ENCODE measurements around the gene PKIB. TPM values are rescaled to one million over a fixed set of nuclear protein-coding genes. Genes with fewer than 3 reads are reported as not detected.
A peak's percentile ranks its signal among the peaks of the same experiment; 100 is the strongest.

The PKIB gene
- polyA plus RNA-seq (2011; rRNA removed) (1.3 and 1.5 TPM in 2 replicates), polyA plus RNA-seq (2017; fragmentation: RNase III; extraction: RNeasy Plus Mini Kit Qiagen cat#74134 plus additional on column Dnase treatment) (0.37 to 0.67 TPM (median 0.58 TPM) in 3 replicates), polyA minus RNA-seq (2011; rRNA and poly(A)+ RNA removed) (0.29 and 0.99 TPM in 2 replicates)
- 0.14 and 0.17 TPM in 2 replicates for polyA plus RNA-seq (2012; cell fraction: cytosol; rRNA removed)
- polyA plus RNA-seq (2012; cell fraction: nucleus; rRNA removed): 0.15 and 0.16 TPM in 2 replicates

GRCh38 chr6:122609881-122610689 lies at the start of gene PKIB:
Gene PKIB (plus strand): TSS chr6:122610405. CDS start chr6:122717795, 107,390 bp downstream.
- FAIRE-seq (no peak), DNase-seq (ENCODE audit: low read depth in 1 of 2, low spot score in 1 of 2) (peak; percentile 60), ATAC-seq (peak; percentile 99 to 100)
- Histone ChIP-seq H3K27ac (no peak within 1 kb of the TSS; a peak in 1 of 6 replicates), H3K4me1 (no peaks in the 10 kb centered on the region), H3K9me3 (no peaks in the 10 kb centered on the region), H3K4me3 (peak within 1 kb of the TSS; percentile 59), H3K4me2 (peak within 1 kb of the TSS; percentile 100)
- POLR2A ChIA-PET: no interaction called here
- peak; percentile 2 to 30; a peak in 1 of 5 replicates for TF ChIP-seq RAD21 (conservative IDR thresholded peaks at IDR 0.05 in 1 of 2, IDR thresholded peaks at IDR 0.05 in 1 of 2)
- no peak for TF ChIP-seq GATA3 (IDR thresholded peaks at IDR 0.05; ENCODE audit: borderline replicate concordance)
- TF ChIP-seq, protein P1, sequence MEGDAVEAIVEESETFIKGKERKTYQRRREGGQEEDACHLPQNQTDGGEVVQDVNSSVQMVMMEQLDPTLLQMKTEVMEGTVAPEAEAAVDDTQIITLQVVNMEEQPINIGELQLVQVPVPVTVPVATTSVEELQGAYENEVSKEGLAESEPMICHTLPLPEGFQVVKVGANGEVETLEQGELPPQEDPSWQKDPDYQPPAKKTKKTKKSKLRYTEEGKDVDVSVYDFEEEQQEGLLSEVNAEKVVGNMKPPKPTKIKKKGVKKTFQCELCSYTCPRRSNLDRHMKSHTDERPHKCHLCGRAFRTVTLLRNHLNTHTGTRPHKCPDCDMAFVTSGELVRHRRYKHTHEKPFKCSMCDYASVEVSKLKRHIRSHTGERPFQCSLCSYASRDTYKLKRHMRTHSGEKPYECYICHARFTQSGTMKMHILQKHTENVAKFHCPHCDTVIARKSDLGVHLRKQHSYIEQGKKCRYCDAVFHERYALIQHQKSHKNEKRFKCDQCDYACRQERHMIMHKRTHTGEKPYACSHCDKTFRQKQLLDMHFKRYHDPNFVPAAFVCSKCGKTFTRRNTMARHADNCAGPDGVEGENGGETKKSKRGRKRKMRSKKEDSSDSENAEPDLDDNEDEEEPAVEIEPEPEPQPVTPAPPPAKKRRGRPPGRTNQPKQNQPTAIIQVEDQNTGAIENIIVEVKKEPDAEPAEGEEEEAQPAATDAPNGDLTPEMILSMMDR (IDR thresholded peaks at IDR 0.05): 0 out of 3 replicates have a peak, but pooled peaks have one; percentile 8
- 6% methylated on average over 12 of the region's 66 CpGs for WGBS (ENCODE audit: missing lambda C conversion rate)
- CTCF ChIA-PET: interaction anchor here (0.7 to 1.2 kb wide), 2 partner anchors 32 to 118 kb away, joined by 3 to 4 read pairs; no protein-coding TSS in a partner anchor

GRCh38 chr6:122563364-122564052 lies 46.7 kb upstream of the PKIB start:
- no peak overlapping the region for H3K4me2 ChIP-seq
- 43% methylated on average over 8 of the region's 8 CpGs for WGBS (ENCODE audit: missing lambda C conversion rate)
- FAIRE-seq (no peak), DNase-seq (ENCODE audit: low read depth in 1 of 2, low spot score in 1 of 2) (no peak), ATAC-seq (no peak)
- no peaks in the 10 kb centered on the region for H3K9me3 ChIP-seq
- H3K27ac ChIP-seq: no peak overlapping the region
- ChIA-PET CTCF (interaction anchor here (1.1 kb wide), 1 partner anchor 33 kb away, joined by 3 read pairs; no protein-coding TSS in a partner anchor), POLR2A (no interaction called here)
- H3K4me3 ChIP-seq: no peak overlapping the region
- no peak for TF ChIP-seq GATA3 (IDR thresholded peaks at IDR 0.05; ENCODE audit: borderline replicate concordance)
- TF ChIP-seq ZSCAN20 (CRISPR knock-in tag; IDR thresholded peaks at IDR 0.05): no peak
- TF ChIP-seq, protein P2, sequence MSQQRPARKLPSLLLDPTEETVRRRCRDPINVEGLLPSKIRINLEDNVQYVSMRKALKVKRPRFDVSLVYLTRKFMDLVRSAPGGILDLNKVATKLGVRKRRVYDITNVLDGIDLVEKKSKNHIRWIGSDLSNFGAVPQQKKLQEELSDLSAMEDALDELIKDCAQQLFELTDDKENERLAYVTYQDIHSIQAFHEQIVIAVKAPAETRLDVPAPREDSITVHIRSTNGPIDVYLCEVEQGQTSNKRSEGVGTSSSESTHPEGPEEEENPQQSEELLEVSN (IDR thresholded peaks at IDR 0.05; ENCODE audit: borderline replicate concordance, low read depth): no peak
- TF ChIP-seq HOXB13 (CRISPR knock-in tag; IDR thresholded peaks at IDR 0.05; ENCODE audit: low read depth): no peak
- TF ChIP-seq SMC3 (IDR thresholded peaks at IDR 0.05): no peak
- TF ChIP-seq, protein P3, sequence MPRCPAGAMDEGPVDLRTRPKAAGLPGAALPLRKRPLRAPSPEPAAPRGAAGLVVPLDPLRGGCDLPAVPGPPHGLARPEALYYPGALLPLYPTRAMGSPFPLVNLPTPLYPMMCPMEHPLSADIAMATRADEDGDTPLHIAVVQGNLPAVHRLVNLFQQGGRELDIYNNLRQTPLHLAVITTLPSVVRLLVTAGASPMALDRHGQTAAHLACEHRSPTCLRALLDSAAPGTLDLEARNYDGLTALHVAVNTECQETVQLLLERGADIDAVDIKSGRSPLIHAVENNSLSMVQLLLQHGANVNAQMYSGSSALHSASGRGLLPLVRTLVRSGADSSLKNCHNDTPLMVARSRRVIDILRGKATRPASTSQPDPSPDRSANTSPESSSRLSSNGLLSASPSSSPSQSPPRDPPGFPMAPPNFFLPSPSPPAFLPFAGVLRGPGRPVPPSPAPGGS (IDR thresholded peaks at IDR 0.05): no peak
- no peak for TF ChIP-seq EHF (CRISPR knock-in tag; IDR thresholded peaks at IDR 0.05)
- TF ChIP-seq FOXS1 (CRISPR knock-in tag; IDR thresholded peaks at IDR 0.05): no peak
- no peak for TF ChIP-seq MAX (IDR thresholded peaks at IDR 0.05)
- no peak for TF ChIP-seq TFCP2L1 (CRISPR knock-in tag; IDR thresholded peaks at IDR 0.05)
- no peak for TF ChIP-seq EP300 (IDR thresholded peaks at IDR 0.05)
- no peak for TF ChIP-seq JUN (IDR thresholded peaks at IDR 0.05)
- no peak for TF ChIP-seq CEBPB (IDR thresholded peaks at IDR 0.05)
- no peak for TF ChIP-seq ZFP36 (IDR thresholded peaks at IDR 0.05; ENCODE audit: borderline replicate concordance, partially characterized antibody)
- TF ChIP-seq, protein P4, sequence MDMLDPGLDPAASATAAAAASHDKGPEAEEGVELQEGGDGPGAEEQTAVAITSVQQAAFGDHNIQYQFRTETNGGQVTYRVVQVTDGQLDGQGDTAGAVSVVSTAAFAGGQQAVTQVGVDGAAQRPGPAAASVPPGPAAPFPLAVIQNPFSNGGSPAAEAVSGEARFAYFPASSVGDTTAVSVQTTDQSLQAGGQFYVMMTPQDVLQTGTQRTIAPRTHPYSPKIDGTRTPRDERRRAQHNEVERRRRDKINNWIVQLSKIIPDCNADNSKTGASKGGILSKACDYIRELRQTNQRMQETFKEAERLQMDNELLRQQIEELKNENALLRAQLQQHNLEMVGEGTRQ (IDR thresholded peaks at IDR 0.05): no peak
- TF ChIP-seq HOXA7 (CRISPR knock-in tag; IDR thresholded peaks at IDR 0.05): no peak
- no peaks in the 10 kb centered on the region for H3K4me1 ChIP-seq

Data from A549 (cell line).